Activated CD4-positive, CD25-positive, alpha-beta regulatory T cell treated with anti-CD3 and anti-CD28 coated beads, Interleukin-2, amount 50 U/mL, for 24 hours (primary cell): ENCODE data around the gene ZBTB45.
"Not testable (repeated sequence)": the region's sequence is repeated elsewhere in the genome, so short reads cannot be mapped to it uniquely, and the experiment has no call there.

Source experiments
- ATAC-seq, 2 donors: fragments of 150-1000 bp; cut with Tn5 transposase; one replicate each; pipeline ENCODE4 v1.10.0; 2021; ENCODE audit warnings: mild to moderate bottlenecking in 1 of 2, moderate library complexity in 1 of 2

ZBTB45 gene

DNA sequence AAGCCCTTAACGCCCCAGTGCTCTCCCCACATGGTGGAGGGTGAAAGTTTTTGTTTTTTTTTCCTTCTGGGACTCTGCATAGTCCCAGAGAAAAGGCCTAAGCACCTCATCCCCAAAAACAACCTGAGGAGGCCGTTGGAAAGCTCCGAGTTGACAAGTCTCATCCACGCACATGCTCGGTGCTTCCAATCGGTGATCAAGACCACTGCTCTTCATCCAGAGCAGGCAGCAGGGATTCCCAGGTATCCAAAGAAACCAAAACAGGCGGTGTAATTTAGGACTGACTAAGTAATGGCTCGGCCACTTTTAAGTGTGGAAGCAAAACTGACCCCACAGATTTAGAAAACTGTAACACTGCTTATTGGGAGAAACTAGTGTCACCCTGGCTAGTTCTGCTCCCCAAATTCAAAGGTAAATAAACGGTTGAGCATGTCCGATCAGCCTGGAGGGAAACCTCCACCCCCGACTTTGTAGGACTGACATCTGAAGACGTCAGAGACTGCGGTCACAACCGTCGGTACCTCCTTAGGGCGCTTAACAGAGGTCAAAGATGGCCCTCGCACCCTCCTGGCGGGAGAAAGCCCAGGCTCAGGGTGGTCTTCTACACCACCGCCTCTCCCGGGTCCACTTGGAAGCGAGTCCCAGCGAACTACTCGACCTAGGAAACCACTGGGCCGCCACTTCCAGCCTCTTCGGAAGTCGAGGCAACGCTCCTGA lies 44.5 kb downstream of the ZBTB45 start:
- ATAC-seq: peak; percentile 1

DNA sequence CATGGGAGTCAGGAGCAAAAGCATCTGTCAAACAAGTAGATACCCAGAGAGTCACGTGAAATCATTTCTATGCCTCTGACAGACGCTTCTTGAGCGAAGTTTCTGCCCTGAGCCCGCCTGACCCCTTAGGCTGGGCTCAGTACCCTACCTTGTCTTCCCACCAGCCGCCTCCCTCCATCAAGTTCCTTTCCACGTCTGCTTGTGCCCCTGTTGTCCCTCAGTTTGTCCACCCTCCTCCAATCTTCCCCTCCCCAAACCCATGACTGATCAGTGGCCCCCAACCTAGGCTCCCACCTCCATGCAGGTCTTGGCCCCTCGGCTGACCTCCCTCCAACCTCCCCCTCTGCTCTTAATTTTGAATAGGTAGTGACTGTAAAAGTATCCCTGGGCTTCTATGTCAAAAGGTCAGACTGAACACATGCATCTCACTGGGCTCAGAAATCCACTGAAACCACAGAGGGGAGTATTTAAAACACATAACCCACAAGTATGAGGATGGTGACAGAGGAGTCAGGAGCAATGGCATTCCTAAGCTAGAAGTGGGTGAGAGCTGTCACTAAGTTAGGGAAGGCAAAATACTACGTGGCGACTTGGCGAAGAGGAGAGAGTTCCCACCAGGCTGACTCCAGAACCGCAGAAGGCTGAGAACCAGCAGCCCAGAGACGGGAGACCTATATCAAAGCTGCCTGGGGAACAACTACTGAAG lies 45.2 kb downstream of the ZBTB45 start:
- ATAC-seq: no peak

DNA sequence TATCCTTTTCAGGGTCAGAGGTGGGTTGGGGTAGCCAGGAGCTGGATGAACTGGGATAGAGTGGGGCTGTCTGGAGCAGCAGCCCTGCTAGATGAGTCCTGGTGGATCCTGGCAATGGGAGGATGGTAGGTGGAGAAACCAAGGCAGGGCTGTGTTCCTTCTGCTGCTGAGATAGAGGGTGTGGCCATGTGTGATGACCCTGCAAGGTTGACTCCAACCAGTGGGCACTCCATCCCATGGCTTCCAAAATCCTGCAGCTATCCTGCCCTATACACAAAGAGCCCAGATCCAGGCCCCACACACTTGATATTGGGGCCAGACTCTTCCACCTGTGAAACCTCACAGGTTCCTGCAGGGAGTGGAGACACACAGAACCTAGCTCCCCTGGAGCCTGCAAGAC lies 45.8 kb downstream of the ZBTB45 start:
- no peak for ATAC-seq

DNA sequence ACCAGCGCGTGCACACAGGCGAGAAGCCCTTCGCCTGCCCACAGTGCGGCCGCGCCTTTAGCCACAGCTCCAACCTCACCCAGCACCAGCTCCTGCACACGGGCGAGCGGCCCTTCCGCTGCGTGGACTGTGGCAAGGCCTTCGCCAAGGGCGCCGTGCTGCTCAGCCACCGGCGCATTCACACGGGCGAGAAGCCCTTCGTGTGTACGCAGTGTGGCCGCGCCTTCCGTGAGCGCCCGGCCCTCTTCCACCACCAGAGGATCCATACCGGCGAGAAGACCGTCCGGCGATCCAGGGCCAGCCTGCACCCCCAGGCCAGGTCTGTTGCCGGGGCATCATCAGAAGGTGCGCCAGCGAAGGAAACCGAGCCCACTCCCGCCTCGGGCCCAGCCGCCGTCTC lies 47.9 kb downstream of the ZBTB45 start:
- no peak for ATAC-seq

DNA sequence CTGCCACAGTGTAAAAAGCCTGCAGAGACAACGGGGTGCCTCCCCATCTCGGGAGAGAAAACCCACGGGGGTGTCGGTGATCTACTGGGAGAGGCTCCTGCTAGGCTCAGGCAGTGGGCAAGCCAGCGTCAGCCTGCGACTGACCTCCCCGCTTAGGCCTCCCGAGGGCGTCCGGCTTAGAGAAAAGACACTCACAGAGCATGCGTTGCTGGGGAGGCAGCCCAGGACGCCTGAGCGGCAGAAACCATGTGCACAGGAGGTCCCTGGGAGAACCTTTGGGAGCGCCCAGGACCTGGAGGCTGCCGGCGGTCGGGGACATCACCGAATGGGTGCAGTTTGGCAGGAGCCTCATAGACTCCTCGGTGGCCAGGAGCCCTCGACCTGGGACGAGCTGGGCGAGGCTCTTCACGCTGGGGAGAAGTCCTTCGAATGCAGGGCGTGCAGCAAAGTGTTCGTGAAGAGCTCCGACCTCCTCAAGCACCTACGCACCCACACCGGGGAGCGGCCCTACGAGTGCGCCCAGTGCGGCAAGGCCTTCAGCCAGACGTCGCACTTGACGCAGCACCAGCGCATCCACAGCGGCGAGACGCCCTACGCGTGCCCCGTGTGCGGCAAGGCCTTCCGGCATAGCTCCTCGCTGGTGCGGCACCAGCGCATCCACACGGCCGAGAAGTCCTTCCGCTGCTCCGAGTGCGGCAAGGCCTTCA lies 48.6 kb downstream of the ZBTB45 start:
- not testable (repeated sequence) for ATAC-seq

DNA sequence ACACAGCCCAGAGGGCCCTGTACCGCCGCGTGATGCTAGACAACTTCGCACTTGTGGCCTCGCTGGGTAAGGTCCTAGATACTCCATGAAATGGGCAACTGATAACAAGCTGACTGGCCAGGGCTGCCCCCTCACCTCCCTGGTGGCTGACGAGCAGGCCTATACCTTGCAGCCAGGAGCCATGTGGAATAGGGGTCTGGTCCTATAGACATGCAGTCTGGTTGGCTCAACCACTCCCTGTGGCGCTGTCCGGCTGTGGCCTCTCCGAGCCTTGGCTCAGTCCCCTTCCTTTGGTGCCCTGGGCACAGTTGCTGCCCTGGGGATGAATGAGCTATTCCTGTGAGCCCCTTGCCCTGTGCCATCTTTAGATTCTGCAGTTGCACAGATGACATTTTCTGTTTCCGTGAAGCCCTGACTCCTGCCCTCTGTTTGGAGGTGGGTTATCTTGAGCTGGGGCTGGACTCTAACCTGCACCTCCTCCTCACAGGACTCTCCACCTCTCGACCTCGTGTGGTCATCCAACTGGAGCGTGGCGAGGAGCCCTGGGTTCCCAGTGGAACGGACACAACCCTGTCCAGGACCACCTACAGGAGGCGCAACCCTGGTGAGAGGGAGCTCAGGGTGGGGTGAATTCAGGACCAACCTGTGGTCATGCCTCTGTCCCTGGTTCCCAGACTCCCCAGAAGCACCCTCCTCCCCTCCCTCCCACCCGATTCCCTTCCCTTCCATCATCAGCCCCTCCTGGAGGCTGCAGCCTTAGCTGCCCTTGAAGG lies 50.2 kb downstream of the ZBTB45 start:
- ATAC-seq: no peak

DNA sequence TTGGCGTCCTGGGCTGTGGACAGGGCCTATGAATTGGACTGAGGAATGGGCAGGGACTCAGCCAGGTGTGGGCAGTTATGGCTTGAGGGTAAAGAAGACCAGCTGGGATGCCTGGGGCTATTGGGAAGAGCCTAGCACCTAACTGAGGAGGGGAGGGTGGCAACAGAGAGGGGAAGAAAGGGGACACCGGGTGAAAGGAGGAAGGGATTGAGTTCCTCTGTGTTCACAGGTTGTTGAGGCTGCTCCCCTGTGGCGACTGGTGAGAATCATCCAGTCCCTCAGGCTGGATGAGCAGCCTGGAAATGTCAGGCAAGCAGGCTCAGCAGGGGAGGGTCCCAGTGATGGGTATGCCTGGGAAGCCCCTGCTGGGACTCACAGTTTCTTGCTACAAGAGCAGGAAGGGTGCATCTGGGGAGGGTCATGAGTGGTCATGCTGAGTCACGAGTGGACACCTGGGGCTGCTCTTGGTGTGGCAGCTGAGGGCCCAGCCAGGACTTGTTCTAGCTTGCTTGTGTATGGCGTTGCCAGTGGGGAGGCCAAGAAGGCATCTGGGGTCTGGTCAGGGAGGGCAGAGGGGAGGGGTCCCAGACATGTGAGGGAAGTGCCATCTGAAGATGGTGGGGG lies 51.3 kb downstream of the ZBTB45 start:
- ATAC-seq: no peak

DNA sequence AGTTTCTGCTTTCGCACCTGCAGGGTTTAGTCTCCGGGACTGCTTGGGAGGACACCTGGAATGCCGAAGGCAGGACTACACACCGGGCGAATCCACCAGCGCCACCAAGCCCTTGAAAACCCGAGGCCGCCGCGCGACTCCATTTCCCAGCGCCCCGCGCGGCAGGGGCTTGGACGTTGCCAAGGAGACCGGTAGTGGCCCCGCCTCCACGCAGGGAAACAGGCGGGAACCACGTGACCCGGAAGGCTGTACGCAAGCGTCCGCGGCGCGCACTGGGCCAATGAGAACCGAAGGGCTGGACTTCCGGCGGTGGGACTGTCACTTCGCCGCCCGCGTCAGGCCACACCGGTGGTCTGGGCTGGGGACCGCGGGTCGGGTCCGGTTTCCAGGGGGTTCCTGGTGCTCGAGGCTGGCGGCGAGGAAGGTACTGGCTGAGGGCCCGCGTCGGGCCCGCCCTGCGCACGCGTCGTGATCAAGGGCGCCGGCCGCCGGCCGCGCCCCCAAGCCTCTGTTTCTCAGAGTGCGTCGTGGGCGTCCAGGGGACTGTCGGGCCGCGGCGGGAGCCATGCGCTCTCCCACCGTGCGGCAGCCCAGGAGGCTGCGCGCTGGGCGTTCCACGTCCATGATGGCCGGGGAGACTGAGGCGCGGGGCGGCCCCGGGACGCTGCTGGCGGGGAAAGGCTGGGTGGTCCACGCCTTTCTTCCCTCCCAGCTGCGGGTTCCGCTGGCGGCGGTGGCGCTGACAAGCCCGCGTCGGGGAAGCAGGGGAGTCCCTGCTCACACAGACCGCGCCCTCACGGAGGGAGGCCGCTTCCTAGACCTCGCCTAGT lies 52.6 kb downstream of the ZBTB45 start, which contains the start of gene ZNF324:
Gene ZNF324, plus strand, starts transcription at position 321 of the 830 bp plus-strand sequence. CDS start 2,106 bp downstream, outside the sequence.
- ATAC-seq: peak; percentile 97 to 98

DNA sequence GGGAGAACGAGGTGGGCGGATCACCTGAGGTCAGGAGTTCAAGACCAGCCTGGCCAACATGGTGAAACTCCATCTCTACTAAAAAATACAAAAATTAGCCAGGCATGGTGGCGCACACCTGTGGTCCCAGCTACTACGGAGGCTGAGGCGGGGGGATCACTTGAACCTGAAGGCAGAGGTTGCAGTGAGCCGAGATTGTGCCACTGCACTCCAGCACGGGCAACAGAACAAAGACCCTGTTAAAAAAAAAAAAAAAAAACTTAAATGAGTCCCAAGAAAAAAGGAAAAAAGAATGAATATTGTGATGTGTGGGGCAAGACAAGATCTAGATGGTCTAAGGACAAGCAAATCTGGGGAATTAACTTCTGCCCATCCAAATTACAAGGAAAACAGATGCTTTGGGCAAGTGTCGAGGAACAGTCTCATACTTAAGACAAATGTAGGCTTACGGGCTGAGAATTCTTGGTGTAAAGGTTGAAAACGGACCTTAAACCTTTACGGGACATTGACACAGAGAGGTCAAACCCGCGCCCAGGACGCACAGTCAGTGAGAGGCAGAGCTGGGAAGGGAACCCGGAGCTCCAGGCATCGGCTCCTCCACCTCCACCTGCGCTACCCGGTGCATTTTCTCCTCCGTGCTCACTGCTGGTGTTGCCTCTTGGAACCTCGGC lies 53.4 kb downstream of the ZBTB45 start:
- peak; percentile 4 to 12 for ATAC-seq
